ENCODE data around the gene TP73. TPM values are rescaled to one million over a fixed set of nuclear protein-coding genes. Genes with fewer than 3 reads are reported as not detected.

TP73 gene
- total and polyA plus RNA-seq, 2 donors from 2014 or later, result 0.54 TPM; not detected in 1

DNA sequence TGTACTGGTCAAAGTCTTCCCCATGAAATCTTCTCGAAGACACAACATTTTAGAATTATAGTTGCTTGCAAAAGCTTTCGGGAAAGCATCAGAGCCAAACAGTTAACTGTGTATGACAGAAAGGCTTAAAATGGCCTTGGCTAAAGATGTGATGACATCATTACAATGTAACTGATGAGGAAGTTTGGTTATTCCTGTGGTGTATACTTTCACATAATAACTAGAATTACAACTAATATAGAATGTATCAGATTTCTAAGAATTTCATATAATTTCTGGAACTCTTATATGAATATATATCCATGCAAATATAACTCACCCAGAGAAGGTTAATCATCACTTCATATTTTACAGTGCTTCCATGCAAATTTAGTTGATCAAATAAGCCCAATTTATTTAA is 8.4 kb downstream of the TP73 start:
- no peak for FAIRE-seq
- H3K36me3 ChIP-seq (ENCODE audit: control insufficient read depth in 2 of 3, insufficient read depth in 3 of 3, low read length in 3 of 3), result no peaks in the 10 kb centered on the region
- H3K9ac ChIP-seq (ENCODE audit: low read length in 3 of 3), result no peak overlapping the region
- H3K9me3 ChIP-seq (ENCODE audit: control insufficient read depth in 2 of 3, insufficient read depth in 1 of 3, low read length in 3 of 3), result no peaks in the 10 kb centered on the region
- H3K27ac ChIP-seq (ENCODE audit: low read depth in 2 of 2, low read length in 2 of 2), result no peak overlapping the region
- intact Hi-C loops (cut with DNase I), result no loop called here
- H3K27me3 ChIP-seq (ENCODE audit: control insufficient read depth, insufficient read depth, low read length), result peaks cover 7% of the 10 kb centered on the region
- no peak overlapping the region for H3K4me3 ChIP-seq (ENCODE audit: low read length in 3 of 3)
- DNase-seq, result no peak
- TF ChIP-seq, protein P1, sequence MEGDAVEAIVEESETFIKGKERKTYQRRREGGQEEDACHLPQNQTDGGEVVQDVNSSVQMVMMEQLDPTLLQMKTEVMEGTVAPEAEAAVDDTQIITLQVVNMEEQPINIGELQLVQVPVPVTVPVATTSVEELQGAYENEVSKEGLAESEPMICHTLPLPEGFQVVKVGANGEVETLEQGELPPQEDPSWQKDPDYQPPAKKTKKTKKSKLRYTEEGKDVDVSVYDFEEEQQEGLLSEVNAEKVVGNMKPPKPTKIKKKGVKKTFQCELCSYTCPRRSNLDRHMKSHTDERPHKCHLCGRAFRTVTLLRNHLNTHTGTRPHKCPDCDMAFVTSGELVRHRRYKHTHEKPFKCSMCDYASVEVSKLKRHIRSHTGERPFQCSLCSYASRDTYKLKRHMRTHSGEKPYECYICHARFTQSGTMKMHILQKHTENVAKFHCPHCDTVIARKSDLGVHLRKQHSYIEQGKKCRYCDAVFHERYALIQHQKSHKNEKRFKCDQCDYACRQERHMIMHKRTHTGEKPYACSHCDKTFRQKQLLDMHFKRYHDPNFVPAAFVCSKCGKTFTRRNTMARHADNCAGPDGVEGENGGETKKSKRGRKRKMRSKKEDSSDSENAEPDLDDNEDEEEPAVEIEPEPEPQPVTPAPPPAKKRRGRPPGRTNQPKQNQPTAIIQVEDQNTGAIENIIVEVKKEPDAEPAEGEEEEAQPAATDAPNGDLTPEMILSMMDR (IDR thresholded peaks at IDR 0.05; ENCODE audit: borderline replicate concordance, extremely low read depth, insufficient read depth), result no peak
- H3K4me1 ChIP-seq (ENCODE audit: control insufficient read depth in 2 of 3, insufficient read depth in 2 of 3, low read depth in 1 of 3, low read length in 3 of 3), result no peaks in the 10 kb centered on the region

- H3K9me3 ChIP-seq (ENCODE audit: control insufficient read depth in 2 of 3, insufficient read depth in 1 of 3, low read length in 3 of 3), result no peaks in the 10 kb centered on the region
- TF ChIP-seq, protein P1 (IDR thresholded peaks at IDR 0.05; ENCODE audit: borderline replicate concordance, extremely low read depth, insufficient read depth), result no peak
- no peak for FAIRE-seq
Observed at GRCh38 chr1:3661631-3662030, 9.3 kb downstream of the TP73 start.

GRCh38 chr1:3662080-3662671 is 9.9 kb downstream of the TP73 start:
- Histone ChIP-seq H3K36me3 (ENCODE audit: control insufficient read depth in 2 of 3, insufficient read depth in 3 of 3, low read length in 3 of 3) (no peaks in the 10 kb centered on the region), H3K9me3 (ENCODE audit: control insufficient read depth in 2 of 3, insufficient read depth in 1 of 3, low read length in 3 of 3) (no peaks in the 10 kb centered on the region), H3K4me1 (ENCODE audit: control insufficient read depth in 2 of 3, insufficient read depth in 2 of 3, low read depth in 1 of 3, low read length in 3 of 3) (no peaks in the 10 kb centered on the region), H3K4me3 (ENCODE audit: low read length in 3 of 3) (no peak overlapping the region), H3K27ac (ENCODE audit: low read depth in 2 of 2, low read length in 2 of 2) (no peak overlapping the region), H3K27me3 (ENCODE audit: control insufficient read depth, insufficient read depth, low read length) (peaks cover 2% of the 10 kb centered on the region), H3K9ac (ENCODE audit: low read length in 3 of 3) (no peak overlapping the region)
- DNase-seq (peak in 1 of 5 donors; percentile 51), FAIRE-seq (no peak)
- intact Hi-C loops (cut with DNase I), result no loop called here
- TF ChIP-seq, protein P1 (IDR thresholded peaks at IDR 0.05; ENCODE audit: borderline replicate concordance, extremely low read depth, insufficient read depth), result no peak

More at GRCh38 chr1:3661631-3662030, 9.3 kb downstream of the TP73 start:
- no peaks in the 10 kb centered on the region for H3K4me1 ChIP-seq (ENCODE audit: control insufficient read depth in 2 of 3, insufficient read depth in 2 of 3, low read depth in 1 of 3, low read length in 3 of 3)
- intact Hi-C loops (cut with DNase I), result no loop called here
- no peaks in the 10 kb centered on the region for H3K36me3 ChIP-seq (ENCODE audit: control insufficient read depth in 2 of 3, insufficient read depth in 3 of 3, low read length in 3 of 3)
- peaks cover 2% of the 10 kb centered on the region for H3K27me3 ChIP-seq (ENCODE audit: control insufficient read depth, insufficient read depth, low read length)
- no peak overlapping the region for H3K9ac ChIP-seq (ENCODE audit: low read length in 3 of 3)
- no peak for DNase-seq
- H3K4me3 ChIP-seq (ENCODE audit: low read length in 3 of 3), result no peak overlapping the region
- no peak overlapping the region for H3K27ac ChIP-seq (ENCODE audit: low read depth in 2 of 2, low read length in 2 of 2)

Measured in kidney (tissue), 14 donors.